HG02970 (cell line): ENCODE results near the gene DCC.

Experiments used
- ATAC-seq: cut with Tn5 transposase; IDR thresholded peaks from one replicate; pipeline ENCODE4 v1.9.1; 2021; ENCODE audit warnings: mild to moderate bottlenecking, moderate library complexity, moderate number of reproducible peaks; ENCODE audit not compliant: unreplicated experiment, low FRiP score

The DCC gene

DNA sequence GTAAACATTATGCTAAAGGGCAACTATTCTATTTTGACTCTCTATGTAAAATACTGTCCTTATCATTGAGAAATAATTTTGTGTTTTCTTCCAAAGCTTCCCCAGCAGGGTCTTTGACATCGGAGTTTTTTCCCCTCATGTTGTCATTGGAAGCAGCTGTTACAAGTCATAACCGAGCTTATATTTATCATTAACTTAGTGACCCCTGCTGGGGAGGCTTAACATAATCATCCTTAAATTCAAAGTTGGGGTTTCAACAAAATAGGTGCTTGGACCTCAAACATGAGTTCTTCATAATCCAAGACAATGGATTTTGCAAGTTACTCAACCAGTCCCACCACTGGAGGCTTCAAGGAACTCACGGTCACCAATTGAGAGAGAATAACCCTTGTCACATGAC is 330.9 kb downstream of the DCC start:
- no peak for ATAC-seq

DNA sequence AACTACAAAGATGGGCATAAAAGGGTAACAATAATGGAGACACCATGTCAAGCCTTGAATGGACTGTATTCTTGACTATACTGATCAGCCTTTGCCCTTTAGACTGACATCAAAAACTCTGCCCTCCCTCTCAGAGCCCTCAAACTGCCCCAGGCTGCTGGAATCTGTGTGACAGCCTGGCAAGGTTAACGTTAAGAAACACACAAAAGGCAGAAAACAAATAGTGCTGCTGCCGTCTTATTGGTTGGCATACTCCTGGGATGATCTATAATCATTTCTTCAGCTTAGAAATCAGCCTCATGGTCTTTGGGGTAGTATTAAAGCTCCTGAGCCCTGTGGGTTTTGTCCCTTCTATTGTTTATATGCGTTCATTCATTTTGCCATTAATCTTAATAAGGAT is 338.0 kb downstream of the DCC start:
- no peak for ATAC-seq

DNA sequence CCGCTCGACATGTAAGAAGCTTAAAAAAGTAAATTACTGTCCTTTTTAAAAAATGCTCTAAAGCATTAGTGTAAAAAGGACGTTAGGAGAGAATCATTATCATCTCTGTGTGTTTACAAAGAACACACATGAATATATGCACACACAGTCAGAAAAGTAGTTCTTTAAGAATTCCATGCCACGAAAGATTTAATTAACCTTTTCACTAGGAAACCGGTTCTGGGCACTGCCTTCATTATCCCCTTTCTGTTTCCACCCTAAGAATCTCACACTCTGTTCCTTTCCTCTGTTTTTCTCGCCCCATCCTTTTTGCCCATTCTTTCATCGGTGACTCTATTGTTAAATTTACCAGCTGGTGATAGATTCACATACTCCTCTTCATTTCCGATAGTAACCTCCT is 338.6 kb downstream of the DCC start:
- no peak for ATAC-seq

DNA sequence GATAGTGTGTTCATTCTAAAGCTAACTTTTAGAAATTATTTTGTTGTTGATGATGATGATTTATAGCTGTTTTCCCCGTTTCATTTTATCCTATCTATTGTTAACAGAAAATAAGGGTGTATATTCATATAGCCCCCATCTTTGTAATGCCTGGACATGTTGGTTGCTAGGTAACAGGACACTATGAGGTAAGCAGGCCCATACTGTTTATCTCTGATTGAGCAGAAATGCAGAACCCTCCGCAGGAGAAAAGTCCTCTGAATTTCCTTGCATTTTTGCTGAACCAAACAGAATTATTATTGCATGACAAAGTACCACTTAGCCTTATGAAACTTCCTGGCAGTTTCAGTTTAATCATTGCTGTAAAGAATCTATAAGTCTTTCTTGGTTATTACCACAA is 339.4 kb downstream of the DCC start:
- ATAC-seq = no peak

DNA sequence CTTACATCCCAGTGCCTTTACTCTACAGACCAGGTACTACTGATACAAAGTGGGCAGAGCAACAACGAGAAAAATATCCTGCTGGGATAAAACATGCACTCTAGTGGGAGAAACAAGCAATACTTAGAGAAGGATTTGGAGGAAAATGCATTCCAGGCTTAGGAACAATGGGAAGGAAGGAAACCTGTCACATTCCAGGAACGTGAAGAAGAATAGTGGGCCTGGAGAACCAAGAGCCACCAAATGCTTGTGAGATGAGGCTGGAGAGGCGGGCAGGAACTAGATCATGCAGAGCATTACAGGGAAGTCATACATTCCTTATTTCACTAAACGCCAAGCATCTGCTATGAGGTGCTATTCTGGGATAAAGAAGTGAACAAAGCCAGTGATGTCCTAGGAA is 342.3 kb downstream of the DCC start:
- ATAC-seq = no peak

DNA sequence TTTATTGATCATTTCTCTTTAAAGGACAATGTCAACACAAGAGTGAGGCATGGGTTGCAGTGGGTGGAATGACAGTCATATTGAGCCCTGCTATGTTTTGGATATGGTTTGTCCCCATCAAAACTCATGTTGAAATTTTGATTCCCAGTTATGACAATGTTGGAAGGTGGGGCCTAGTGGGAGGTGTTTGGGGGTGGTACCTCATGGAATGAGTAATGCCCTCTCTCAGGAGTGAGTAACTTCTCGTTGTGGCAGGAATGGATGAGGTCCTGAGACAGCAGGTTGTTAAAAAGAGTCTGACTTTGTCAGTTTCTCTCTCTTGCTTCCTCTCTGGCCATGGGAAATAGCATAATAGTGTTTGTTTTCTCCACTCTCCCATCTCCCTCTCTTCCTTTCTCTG is 345.3 kb downstream of the DCC start:
- no peak for ATAC-seq

DNA sequence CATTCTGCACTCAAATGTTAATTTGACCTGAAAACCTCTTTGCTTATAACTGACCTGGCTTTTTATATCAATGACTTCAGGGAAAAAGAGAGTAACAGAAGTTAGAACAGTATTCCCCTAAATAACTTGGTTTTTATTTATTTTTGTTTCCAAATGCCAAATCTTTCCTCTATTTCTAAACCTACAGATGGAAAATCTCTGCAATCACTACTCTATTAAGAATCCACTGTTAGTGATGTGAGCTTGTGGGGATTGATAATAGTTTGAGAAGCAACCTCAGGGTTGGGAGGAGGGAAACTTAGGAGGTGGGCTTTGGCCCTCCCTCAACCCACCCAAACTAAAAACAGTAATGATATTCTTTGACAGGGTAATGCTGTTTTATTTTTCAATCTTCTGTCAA is 351.8 kb downstream of the DCC start:
- ATAC-seq = no peak

DNA sequence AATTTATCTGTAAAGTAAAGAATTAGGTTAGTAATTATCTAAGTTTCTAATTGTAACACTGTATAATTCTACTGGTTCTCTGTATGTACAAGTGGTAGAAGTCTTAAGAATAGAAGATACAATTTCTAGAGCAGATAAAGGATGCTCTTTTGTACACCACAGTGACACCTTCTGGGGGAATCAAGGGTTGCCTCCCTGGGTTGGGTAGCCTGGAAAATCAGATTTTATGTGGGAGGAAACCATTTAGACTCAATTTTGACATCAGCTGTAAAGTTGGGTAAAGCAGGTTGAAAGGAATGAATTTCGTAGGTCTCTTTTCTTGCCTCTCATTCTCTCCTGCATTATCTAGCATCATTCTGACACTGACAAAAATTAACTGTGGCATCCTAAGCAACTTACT is 354.8 kb downstream of the DCC start:
- no peak for ATAC-seq

DNA sequence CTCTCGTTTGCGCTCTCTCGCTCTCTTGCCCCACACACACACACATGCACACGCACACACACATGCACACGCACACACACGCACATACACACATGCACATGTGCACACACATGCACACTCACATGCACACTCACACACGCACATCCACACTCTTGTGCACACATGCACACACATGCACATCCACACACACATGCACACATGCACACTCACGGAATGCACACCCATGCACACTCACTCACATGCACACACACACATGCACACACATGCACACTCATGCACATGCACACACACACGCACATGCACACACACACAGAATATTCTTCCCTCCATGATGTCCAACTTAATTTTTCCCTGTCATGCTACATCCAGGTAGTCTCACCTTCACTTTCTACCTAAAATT is 360.1 kb downstream of the DCC start:
- ATAC-seq = no peak

DNA sequence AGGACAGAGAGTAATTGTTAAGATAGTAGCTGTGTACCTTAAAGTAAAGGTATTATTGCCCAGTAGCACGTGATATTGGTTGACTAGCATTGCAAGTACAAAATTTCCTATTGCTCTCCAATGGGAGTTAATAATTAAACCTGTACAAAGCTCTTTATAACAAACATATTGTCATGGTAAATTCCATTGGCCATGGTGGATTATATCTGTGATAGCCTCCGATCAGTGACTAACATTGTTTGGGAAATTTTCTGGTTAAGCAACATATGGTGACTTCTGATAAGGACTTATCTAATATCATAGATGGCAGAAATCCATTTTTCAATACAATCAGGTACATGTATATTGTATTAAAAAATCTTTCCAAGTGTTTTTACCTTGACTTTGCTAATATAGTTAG is 360.8 kb downstream of the DCC start:
- ATAC-seq = no peak

DNA sequence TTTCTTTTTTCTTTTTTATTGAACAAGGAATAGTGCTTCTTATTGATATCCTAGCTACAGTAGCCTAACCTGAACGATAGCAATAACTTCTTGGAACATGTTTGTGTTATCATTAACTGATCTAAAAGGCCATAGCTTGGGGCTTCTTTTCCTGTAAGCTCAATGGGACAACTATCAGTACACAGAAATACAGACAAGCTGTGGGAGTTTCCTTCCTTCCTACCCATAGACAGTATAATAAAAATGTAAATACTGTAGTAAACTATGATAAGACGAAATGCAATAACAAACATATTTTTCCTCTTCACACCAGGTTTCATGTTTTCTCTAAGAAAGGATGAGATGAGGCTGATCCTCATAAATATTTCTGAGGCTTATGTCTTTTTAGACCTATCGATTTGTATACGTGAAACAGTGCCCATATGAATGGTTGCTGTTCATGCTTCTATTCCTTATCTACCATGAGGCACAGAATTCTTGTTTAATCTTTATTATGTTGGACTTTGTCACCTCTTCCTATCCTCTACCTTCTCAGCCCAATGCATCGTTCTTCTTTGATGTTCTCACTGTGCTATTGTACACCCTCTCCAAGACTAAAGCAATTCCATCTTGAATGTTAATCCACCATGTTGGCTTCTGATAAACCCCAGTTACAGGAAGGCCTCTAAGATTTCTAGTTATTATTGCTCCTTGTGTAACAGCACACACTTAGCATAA is 361.4 kb downstream of the DCC start:
- no peak for ATAC-seq

DNA sequence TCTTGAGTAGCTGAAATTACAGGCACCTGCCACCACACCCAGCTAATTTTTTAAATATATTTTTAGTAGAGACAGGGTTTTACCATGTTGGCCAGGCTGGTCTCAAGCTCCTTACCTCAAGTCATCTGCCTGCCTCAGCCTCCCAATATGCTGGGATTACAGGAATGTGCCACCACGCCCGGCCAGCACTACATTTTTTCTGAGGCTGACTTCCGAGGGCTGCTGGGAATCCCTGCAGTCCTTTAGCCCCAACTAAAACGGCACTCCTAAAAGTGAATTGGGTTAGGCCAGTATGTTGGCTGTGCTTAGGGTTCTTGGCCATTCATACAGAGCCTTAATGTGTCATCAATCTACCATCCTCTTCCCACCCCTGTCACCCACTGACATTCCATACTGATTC is 375.4 kb downstream of the DCC start:
- ATAC-seq = no peak

DNA sequence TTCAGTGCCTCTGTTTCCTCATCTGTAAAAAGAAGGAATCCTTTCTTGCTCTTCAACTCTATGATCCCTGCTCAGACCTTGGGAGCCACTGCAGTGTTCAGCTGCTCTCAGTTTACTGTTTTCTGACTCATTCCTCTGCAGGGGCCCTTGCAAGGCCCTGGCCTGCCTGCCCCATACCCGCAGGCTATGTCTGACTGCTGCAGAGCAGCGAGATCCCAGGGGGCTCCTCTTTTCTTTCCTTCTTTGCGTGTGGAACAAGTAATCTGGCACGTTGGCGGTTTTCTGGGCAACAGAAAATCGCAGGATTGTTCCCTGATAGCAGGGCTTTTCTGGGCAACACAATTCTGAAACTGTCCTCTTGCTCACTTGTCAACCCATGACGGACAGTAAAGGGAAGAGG is 376.0 kb downstream of the DCC start:
- ATAC-seq = no peak

DNA sequence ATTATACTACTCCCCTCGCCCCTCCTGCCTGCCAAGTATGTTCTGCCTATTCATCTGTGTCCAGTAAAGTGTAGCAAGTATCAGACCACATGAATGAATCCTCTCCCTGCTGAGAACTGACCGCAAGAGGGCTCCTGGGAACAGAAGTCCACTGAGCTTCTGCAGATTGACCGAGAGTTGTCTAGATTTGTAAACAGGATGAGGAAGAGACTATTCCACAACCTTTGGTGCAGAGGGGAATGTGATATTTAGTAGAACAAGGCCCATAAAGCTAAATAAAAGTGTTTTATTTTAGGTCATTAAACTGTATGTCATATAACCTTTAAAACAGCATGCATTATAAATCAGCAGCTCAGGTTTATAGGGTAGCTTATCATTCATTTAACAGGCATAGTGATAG is 377.0 kb downstream of the DCC start:
- ATAC-seq = no peak

DNA sequence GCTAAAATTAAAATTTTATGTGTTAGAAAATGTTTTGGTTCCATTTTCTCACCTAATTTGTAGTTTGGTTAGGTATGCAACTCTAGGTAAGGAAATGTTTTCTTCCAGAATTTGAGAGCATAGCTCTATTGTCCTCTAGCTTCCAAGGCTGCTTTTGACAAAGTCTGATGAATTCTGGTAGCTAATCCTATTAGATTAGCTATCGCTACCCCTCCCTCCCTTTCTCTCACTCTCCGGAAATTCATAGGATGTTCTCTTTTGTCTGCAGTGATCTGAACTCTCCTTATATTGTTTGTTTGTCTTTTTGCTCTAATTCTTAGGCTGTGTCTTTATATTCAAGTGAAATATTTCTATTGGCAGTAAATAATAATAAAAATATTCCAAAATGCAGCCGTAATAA is 382.9 kb downstream of the DCC start:
- ATAC-seq = no peak

DNA sequence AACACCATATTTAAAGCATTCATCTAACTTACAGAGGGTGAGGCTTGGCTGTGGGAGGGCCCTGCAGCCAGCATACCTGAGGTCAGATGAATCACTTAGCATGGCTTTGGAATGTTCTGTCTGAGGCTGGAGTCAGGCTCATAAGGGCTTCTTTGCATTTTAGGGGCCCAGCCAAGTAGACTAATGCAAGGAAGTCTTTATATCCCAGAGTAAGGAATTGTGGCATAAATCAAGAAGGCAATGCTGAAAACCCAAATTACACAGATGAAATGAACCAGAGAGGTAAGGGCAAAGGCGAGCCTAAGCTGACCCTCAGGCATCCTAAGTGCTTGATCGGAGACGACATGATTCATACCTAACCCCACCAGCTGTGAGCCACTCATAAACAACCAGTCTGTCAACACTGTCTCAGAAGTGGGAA is 383.6 kb downstream of the DCC start:
- ATAC-seq = no peak

DNA sequence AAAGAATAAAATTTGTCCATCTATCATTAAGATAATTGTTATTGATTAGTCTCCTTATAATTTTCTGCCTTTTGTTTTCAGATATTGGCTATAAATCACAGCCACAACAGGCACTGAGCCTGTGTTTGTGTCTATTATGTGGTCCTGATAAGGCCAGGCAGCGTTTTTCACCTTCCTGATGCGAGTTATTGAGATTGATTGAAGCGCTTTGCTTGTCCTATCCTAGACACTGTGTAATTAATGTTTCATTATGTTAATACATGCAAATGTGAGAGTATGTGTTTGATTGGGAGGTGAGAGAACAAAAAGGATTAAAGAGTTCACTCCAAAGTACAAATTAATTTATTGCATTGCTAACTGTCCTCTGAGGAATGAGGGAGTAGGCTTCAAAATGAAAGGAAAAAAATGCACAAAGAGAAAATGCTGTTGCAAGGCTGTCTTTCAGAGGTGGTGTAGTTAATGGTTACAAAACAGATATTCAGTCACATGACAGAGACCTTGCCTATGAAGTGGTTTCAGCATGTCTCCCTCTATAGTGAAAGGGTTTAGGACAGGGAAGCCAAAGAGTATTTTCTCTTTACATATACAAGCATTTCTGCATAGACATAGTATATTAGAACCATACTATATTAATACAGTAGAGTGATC is 391.1 kb downstream of the DCC start:
- ATAC-seq = no peak

DNA sequence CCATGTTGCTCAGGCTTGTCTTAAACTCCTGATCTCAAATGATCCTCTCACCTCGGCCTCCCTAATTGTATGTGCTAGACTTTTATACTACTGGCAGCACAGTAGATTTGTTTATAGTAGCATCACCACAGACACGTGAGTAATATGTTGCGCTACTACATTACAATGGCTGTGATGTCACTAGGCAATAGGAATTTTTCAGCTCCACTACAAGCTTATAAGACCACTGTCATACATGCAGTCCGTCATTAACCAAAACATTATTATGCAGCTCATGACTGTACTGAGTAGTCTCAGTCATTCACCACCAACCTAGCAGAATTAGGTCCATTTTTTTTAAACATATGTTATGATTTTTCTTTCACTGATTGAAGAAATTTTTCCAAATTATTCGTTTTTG is 398.9 kb downstream of the DCC start:
- ATAC-seq = no peak

DNA sequence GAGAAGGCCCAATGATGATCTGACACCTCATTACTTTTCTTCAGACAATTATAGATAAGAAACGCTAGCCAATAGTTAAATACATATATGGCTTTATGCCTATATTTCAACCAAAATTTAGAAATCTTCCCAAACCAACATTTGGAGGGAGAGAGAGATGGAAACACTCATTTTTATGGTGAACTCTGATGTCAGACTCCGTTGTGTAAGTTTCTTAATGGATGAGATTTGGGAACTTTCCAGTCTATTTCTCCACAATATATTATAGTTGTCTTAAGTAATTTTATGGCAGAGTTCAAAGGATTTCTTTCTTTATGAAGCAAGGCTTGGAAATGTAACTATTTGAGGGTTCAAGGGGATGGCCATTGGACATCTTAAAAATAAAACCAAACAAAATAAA is 407.0 kb downstream of the DCC start:
- no peak for ATAC-seq

DNA sequence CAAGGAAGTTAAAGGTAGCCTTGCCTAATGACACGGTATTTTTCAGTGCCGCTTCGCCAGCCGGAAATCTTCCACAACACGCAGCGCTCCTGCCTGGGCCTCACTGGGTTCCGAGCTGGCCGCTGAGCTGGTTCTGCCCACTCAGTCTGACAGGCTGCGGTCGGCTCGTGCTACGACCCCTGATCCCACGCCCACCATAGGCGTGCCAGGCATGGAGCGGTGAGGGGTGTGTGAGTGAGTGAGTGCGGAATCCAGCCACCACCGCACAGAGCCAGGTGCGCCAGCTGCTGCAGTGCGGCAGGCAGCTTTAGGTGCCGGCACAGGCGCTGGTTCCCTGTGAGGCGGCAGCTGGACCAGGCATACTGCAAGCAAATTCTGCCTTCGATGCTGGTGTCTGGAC is 407.9 kb downstream of the DCC start:
- no peak for ATAC-seq

DNA sequence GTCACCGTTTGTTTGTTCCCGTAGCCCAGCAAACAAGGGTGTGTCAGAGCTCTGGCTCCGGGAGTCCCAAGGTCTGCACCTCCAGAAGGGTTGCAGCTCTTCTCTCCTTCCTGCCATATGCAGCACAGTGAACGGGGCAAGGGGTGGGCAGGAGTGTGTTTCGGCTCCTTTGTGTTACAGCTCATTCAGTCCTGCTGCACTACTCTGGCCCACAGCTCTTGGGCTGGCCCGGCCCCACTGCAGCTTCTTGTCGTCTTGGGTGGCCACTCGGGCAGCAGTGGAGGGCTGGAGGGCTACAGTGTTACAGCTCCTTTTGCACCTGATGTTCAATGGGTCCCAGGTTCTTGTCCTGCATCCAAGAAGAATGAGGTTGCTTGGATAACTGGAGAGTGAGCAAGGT is 408.3 kb downstream of the DCC start:
- ATAC-seq = no peak

DNA sequence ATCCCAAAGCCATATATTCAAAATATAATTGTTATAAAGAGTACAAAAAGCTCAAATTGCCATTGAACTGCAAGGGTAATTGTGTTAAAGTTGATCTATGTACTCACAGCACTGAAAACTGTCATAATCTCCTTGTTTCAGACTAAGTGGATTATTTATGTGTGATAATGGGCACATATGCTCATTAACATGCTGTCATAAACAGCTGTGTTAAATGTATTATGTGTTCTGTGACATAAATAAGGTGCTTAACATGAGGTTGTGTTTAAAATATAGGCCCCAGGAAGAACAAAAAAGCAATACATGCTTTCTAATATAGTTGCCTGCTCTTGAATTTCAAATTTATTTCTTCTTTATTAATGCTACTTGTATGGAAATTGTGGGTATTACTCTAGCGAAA is 409.5 kb downstream of the DCC start:
- no peak for ATAC-seq

DNA sequence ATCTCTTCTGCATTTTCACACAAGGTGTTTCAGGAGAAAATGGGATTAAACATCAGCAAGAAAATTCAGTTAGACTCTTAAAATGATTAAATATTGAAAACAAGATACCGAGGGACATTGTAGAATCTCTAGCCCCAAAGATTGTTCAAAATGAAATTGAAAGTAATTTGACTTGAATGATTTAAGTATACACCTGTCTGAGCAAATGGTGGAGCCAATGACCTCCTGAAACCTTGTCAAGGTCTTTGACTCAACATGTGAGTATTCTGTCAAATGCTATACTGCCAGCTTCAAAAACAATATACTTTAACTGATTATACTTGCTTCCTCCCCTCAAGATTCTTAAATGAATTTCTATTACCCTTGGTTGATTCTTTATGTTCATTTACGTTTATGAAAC is 411.0 kb downstream of the DCC start:
- no peak for ATAC-seq
